GM12878 (cell line): Measurements from ENCODE around the gene PPP1R3G. TPM values are rescaled to one million over a fixed set of nuclear protein-coding genes. Genes with fewer than 3 reads are reported as not detected.

ENCODE experiments used
- ATAC-seq: fragments of 200-7000 bp; cut with Tn5 transposase; 3 replicates; pipeline ENCODE4 v1.9.1; 2020; ENCODE audit warnings: mild to moderate bottlenecking, moderate library complexity
- BruUV-seq: library from RNA; stranded (reverse); fragments of 400-500 nt; replicated peaks from 2 replicates; lab custom pipeline; 2021; lab: Mats Ljungman, UMichigan
- CTCF ChIA-PET: fragments of 300-600 bp; sonication (Branson Sonifier 250); formaldehyde crosslinking; extraction: SDS; loops from one replicate; lab custom pipeline; 2021; ENCODE audit warnings: inconsistent platforms; lab: Yijun Ruan, JAX
- POLR2A ChIA-PET: fragments of 350-600 bp; formaldehyde crosslinking; extraction: SDS; loops from one replicate; lab custom pipeline; 2021; ENCODE audit warnings: inconsistent platforms; lab: Charles Lee
- RAD21 ChIA-PET: fragments of 300-600 bp; sonication (Branson Sonifier 250); formaldehyde crosslinking; loops from one replicate; lab custom pipeline; 2023; ENCODE audit warnings: antibody characterized with exemption; ENCODE audit not compliant: unreplicated experiment; lab: Charles Lee
- SMC1A ChIA-PET: fragments of 300-600 bp; sonication (Branson Sonifier 250); formaldehyde crosslinking; loops from one replicate; lab custom pipeline; 2023; ENCODE audit not compliant: unreplicated experiment, uncharacterized antibody; lab: Charles Lee
- DNase-seq: peaks from one replicate; pipeline ENCODE4 v3.0.0-alpha.2; 2011; ENCODE audit warnings: low read depth, low spot score
- FAIRE-seq: peaks from 3 replicates; lab custom pipeline; 2011; peaks lifted over from hg19 to GRCh38; lab: Jason Lieb, UNC
- H2AFZ ChIP-seq: 2 replicates; pipeline ENCODE4 v1.6.0; 2011; ENCODE audit warnings: low read depth, low read length, control low read depth; ENCODE audit not compliant: control insufficient read depth
- H3K27ac ChIP-seq: 2 replicates; pipeline ENCODE4 v1.5.1; 2011; ENCODE audit warnings: control low read depth; ENCODE audit not compliant: control insufficient read depth, insufficient read depth
- H3K27me3 ChIP-seq, 2 experiments: replicated peaks in 1 of 2; 2 replicates each; pipeline versions ENCODE4 v1.6.0 to v1.6.1; 2011; ENCODE audit warnings: low read length in 1 of 2; ENCODE audit not compliant: control insufficient read depth in 2 of 2, insufficient read depth in 2 of 2
- H3K36me3 ChIP-seq, 2 experiments: 2 replicates each; pipeline ENCODE4 v1.5.1; 2011; ENCODE audit warnings: low read length in 1 of 2; ENCODE audit not compliant: control insufficient read depth in 2 of 2, insufficient read depth in 2 of 2
- H3K4me1 ChIP-seq: 2 replicates; pipeline ENCODE4 v1.6.1; 2011; ENCODE audit warnings: mild to moderate bottlenecking, low read length, moderate library complexity, mixed read lengths; ENCODE audit not compliant: control insufficient read depth, insufficient read depth
- H3K4me2 ChIP-seq: 2 replicates; pipeline ENCODE4 v1.6.0; 2011; ENCODE audit warnings: control low read depth; ENCODE audit not compliant: control insufficient read depth, insufficient read depth
- H3K4me3 ChIP-seq: fragments of 200-600 bp; sonication (generic); 2 replicates; pipeline ENCODE4 v1.5.1; 2016
- H3K79me2 ChIP-seq: 2 replicates; pipeline ENCODE4 v1.6.0; 2011; ENCODE audit warnings: low read length; ENCODE audit not compliant: control insufficient read depth, insufficient read depth
- H3K9ac ChIP-seq: 2 replicates; pipeline ENCODE4 v1.8.0; 2011; ENCODE audit warnings: low read length, control low read depth, mixed read lengths; ENCODE audit not compliant: control insufficient read depth, insufficient read depth
- H3K9me3 ChIP-seq: replicated peaks from 3 replicates; pipeline ENCODE4 v1.5.1; 2011; ENCODE audit warnings: mild to moderate bottlenecking, low read length; ENCODE audit not compliant: control insufficient read depth, insufficient read depth
- H4K20me1 ChIP-seq: 2 replicates; pipeline ENCODE4 v1.6.0; 2011; ENCODE audit not compliant: control insufficient read depth, insufficient read depth
- CREB1 ChIP-seq: IDR thresholded peaks from 2 replicates; pipeline ENCODE4 v1.6.1; 2012; ENCODE audit warnings: low read depth, mild to moderate bottlenecking, inconsistent platforms
- CREM ChIP-seq: IDR thresholded peaks from 2 replicates; pipeline ENCODE4 v1.6.1; 2014; ENCODE audit warnings: antibody characterized with exemption, low read depth
- KLF5 ChIP-seq: fragments of 450-650 bp; IDR thresholded peaks from 2 replicates; pipeline ENCODE4 v1.6.1; 2014; ENCODE audit warnings: mild to moderate bottlenecking; ENCODE audit not compliant: partially characterized antibody
- MEF2A ChIP-seq: IDR thresholded peaks from 2 replicates; pipeline ENCODE4 v1.6.1; 2011; ENCODE audit warnings: low read depth, mild to moderate bottlenecking, low read length, moderate library complexity; ENCODE audit not compliant: insufficient read depth
- NFYB ChIP-seq: IDR thresholded peaks from 2 replicates; pipeline ENCODE4 v1.6.1; 2011; ENCODE audit warnings: low read depth, mild to moderate bottlenecking, low read length, improper control_type of control experiment, moderate library complexity; ENCODE audit not compliant: insufficient read depth
- PBX3 ChIP-seq: IDR thresholded peaks from 2 replicates; pipeline ENCODE4 v1.6.1; 2011; ENCODE audit warnings: mild to moderate bottlenecking, low read depth, low read length, moderate library complexity; ENCODE audit not compliant: insufficient replicate concordance
- PKNOX1 ChIP-seq: fragments of 450-650 bp; IDR thresholded peaks from 2 replicates; pipeline ENCODE4 v1.6.1; 2016; ENCODE audit warnings: mild to moderate bottlenecking
- RUNX3 ChIP-seq: IDR thresholded peaks from 2 replicates; pipeline ENCODE4 v1.6.1; 2012; ENCODE audit warnings: low read length, inconsistent platforms
- SP1 ChIP-seq: IDR thresholded peaks from one replicate; pipeline ENCODE4 v1.6.1; 2011; ENCODE audit warnings: low read depth, low read length
- ZNF217 ChIP-seq: fragments of 450-650 bp; IDR thresholded peaks from 2 replicates; pipeline ENCODE4 v1.6.1; 2017; ENCODE audit warnings: antibody characterized with exemption, mild to moderate bottlenecking
- WGBS: methylation state at CpG from one replicate; pipeline ENCODE4 v1.1.6; 2016; ENCODE audit warnings: low lambda C conversion rate; ENCODE audit not compliant: insufficient replicate concordance, insufficient coverage; ENCODE audit errors: missing lambda C conversion rate; 5-methylcytosine and 5-hydroxymethylcytosine counted together
- in situ Hi-C: fragments of 300-500 bp; cut with MboI; formaldehyde crosslinking; loops from 9 replicates; pipeline ENCODE4 v1.14.3; 2018; ENCODE audit warnings: mixed read lengths
- intact Hi-C: fragments of 100-400 bp; cut with micrococcal nuclease; formaldehyde crosslinking; loops from one replicate; pipeline ENCODE4 v1.14.2; 2022; ENCODE audit not compliant: unreplicated experiment
- polyA plus RNA-seq, 11 experiments: library from polyadenylated mRNA; depleted of rRNA in 4 of 11; unstranded in 6 of 11; stranded (reverse) in 5 of 11; fragments of >200 nt; fragmentation: Nextera tagmentation in 4 of 11; fragmentation: Illumina TruSeq in 1 of 11; extraction: Ambion mirVana in 4 of 11; extraction: Trizol in 1 of 11; gene quantifications; 1 replicate in 1 of 11; 2 replicates in 10 of 11; pipeline versions ENCODE4 v1.2.1 to v1.2.3, GENCODE V29; 2011 to 2016; ENCODE audit warnings: inconsistent platforms in 2 of 11, missing spikeins in 2 of 11, low read depth in 1 of 11
- total RNA-seq, 4 experiments: library from RNA; depleted of rRNA in 3 of 4; stranded (reverse); fragments of >200 nt in 3 of 4; fragmentation: Illumina TruSeq in 1 of 4; extraction: Trizol in 1 of 4; gene quantifications; 2 replicates each; pipeline versions ENCODE4 v1.2.1 to v1.2.3, GENCODE V29; 2013 to 2021

Gene PPP1R3G
- total and polyA plus RNA-seq, 10 of the 15 experiments (the other 5 are each of a cell fraction or from before 2014, with no cell fraction given): 0.01 to 0.10 (median 0.04) TPM; not detected in 4

GRCh38 chr6:5095236-5095635 lies 10.1 kb downstream of the PPP1R3G start:
- Histone ChIP-seq H2AFZ (peak overlapping the region; percentile 70), H3K9ac (0 out of 2 replicates have a peak overlapping the region, but pooled peaks have one; percentile 24), H3K4me3 (no peak overlapping the region), H4K20me1 (no peaks in the 10 kb centered on the region), H3K27me3 (peaks cover 0 to under 1% of the 10 kb centered on the region in 2 experiments; a peak in 2 of 4 replicates), H3K9me3 (no peaks in the 10 kb centered on the region), H3K36me3 (no peaks in the 10 kb centered on the region), H3K4me1 (peaks cover 35% of the 10 kb centered on the region), H3K79me2 (no peaks in the 10 kb centered on the region), H3K27ac (peak overlapping the region; percentile 69), H3K4me2 (no peak overlapping the region)
- ATAC-seq (peak; percentile 79), DNase-seq (peak; percentile 56), FAIRE-seq (peak; percentile 88)
- no TSS peak for BruUV-seq
- ChIA-PET SMC1A (no interaction called here), RAD21 (no interaction called here), CTCF (no interaction called here), POLR2A (no interaction called here)
- TF ChIP-seq NFYB (peak; percentile 42; the same call in 1 of the 2 replicates), CREB1 (peak; percentile 29; the same call in 1 of the 2 replicates), CREM (no peak), SP1 (no peak), RUNX3 (0 out of 2 replicates have a peak, but pooled peaks have one; percentile 16), KLF5 (no peak), PKNOX1 (peak; percentile 95), ZNF217 (no peak), MEF2A (0 out of 2 replicates have a peak, but pooled peaks have one; percentile 20), PBX3 (peak; percentile 76)
- in situ Hi-C loops (no loop called here), intact Hi-C loops (no loop called here)
- WGBS: 5% methylated on average over 3 of the region's 3 CpGs
